Endodermal cell (in vitro differentiated cells): ENCODE data around the gene AKR1E2. TPM values are rescaled to one million over a fixed set of nuclear protein-coding genes. Genes with fewer than 3 reads are reported as not detected.

Source experiments
- DNase-seq: peaks from one replicate; pipeline ENCODE4 v3.0.0-alpha.2; 2017
- H3K27ac ChIP-seq: 2 replicates; pipeline ENCODE4 v1.5.1; 2013; ENCODE audit warnings: mild to moderate bottlenecking, low read depth, low read length, moderate library complexity
- H3K27me3 ChIP-seq: 2 replicates; pipeline ENCODE4 v1.6.1; 2013; ENCODE audit warnings: mild to moderate bottlenecking, low read length, moderate library complexity; ENCODE audit not compliant: insufficient read depth, control insufficient read depth, poor library complexity, severe bottlenecking
- H3K36me3 ChIP-seq: 2 replicates; pipeline ENCODE4 v1.7.0; 2013; ENCODE audit warnings: mild to moderate bottlenecking, low read length, moderate library complexity; ENCODE audit not compliant: control insufficient read depth, insufficient read depth
- H3K4me1 ChIP-seq: one replicate; pipeline ENCODE4 v1.7.0; 2013; ENCODE audit warnings: low read length; ENCODE audit not compliant: control insufficient read depth, insufficient read depth
- H3K4me3 ChIP-seq: 2 replicates; pipeline ENCODE4 v1.5.1; 2013; ENCODE audit warnings: mild to moderate bottlenecking, low read length, moderate library complexity
- H3K9ac ChIP-seq: 2 replicates; pipeline ENCODE4 v1.6.1; 2013; ENCODE audit warnings: mild to moderate bottlenecking, low read length, moderate library complexity; ENCODE audit not compliant: poor library complexity, severe bottlenecking; ENCODE audit errors: extremely low read depth
- H3K9me3 ChIP-seq: 2 replicates; pipeline ENCODE4 v1.6.1; 2013; ENCODE audit warnings: mild to moderate bottlenecking, low read length, moderate library complexity; ENCODE audit not compliant: control insufficient read depth
- H3K27ac Mint-ChIP-seq: 2 replicates; pipeline ENCODE4 v1.8.0; 2020; ENCODE audit warnings: mixed read lengths
- H3K27me3 Mint-ChIP-seq: 2 replicates; pipeline ENCODE4 v1.8.0; 2021; ENCODE audit warnings: mild to moderate bottlenecking, mixed read lengths; ENCODE audit not compliant: insufficient read depth
- H3K36me3 Mint-ChIP-seq: 2 replicates; pipeline ENCODE4 v1.8.0; 2020; ENCODE audit warnings: low read depth, mixed read lengths
- H3K4me1 Mint-ChIP-seq: 2 replicates; pipeline ENCODE4 v1.8.0; 2020; ENCODE audit warnings: mixed read lengths
- H3K4me3 Mint-ChIP-seq: 2 replicates; pipeline ENCODE4 v1.8.0; 2020; ENCODE audit warnings: mild to moderate bottlenecking, moderate library complexity, mixed read lengths
- H3K9me3 Mint-ChIP-seq: 2 replicates; pipeline ENCODE4 v1.8.0; 2020; ENCODE audit warnings: mild to moderate bottlenecking, mixed read lengths
- CTCF ChIP-seq: fragments of 200-600 bp; sonication (generic); conservative IDR thresholded peaks from 2 replicates; pipeline ENCODE4 v1.5.0; 2021; ENCODE audit warnings: antibody characterized with exemption, mild to moderate bottlenecking
- WGBS, 2 experiments: methylation state at CpG; one replicate each; pipeline versions ENCODE4 v1.1.5 to v1.1.7; 2013; ENCODE audit warnings: missing lambda C conversion rate in 2 of 2, mixed read lengths in 1 of 2; ENCODE audit not compliant: insufficient coverage in 1 of 2, insufficient read length in 1 of 2; 5-methylcytosine and 5-hydroxymethylcytosine counted together
- total RNA-seq, 2 donors: library from RNA; stranded (reverse); fragmentation: NEBNext Ultra II Directional in 1 of 2; extraction: Animal tissue kit (Norgen Biotek cat#: 25700) in 1 of 2; gene quantifications; 2 replicates in 1 of 2; 3 replicates in 1 of 2; pipeline ENCODE4 v1.2.1, GENCODE V29; 2021

AKR1E2 gene
- total RNA-seq, 2 donors from 2014 or later = 5.7 to 6.4 TPM

DNA sequence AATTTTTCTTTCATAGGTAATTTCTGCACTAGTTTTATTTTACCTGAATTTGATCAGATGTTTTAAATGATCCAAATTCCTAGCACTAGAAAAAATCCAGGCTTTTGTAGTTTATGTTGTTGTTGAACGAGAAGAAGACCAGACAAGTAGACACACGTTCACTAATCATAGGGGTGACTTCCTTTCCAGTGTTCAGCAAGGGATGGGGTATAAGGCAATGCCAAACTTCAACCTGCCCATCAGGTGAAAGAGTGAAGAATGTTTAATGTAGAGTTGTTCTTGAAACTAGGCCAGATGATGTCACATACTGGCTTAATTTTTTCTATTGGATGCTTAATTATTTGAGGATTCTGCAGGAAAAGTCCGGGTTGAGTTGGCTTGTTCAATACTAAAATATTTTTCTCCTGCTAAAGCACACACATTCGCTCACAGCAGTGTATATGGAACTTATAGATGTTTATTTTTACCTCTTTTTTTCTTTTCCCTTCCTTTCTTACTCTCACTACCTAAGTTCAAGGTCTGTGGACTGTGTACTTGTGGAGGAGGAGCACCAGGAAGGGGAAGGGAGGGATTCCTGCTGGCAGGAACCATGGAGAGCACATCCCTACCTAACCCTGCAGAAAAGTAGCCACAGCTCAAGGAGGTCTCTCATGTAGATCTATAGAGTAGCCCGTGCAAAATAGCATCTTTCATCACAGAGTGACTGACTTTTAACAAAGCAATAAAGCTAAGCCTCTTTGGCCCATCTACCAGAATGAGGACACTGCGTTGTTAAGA is 23.1 kb upstream of the AKR1E2 start:
- Mint-ChIP-seq H3K27ac (no peak overlapping the region), H3K9me3 (no peaks in the 10 kb centered on the region), H3K4me3 (no peak overlapping the region), H3K4me1 (peaks cover 4% of the 10 kb centered on the region), H3K36me3 (no peaks in the 10 kb centered on the region), H3K27me3 (no peaks in the 10 kb centered on the region)
- DNase-seq = no peak
- Histone ChIP-seq H3K27ac (no peak overlapping the region), H3K36me3 (no peaks in the 10 kb centered on the region), H3K9ac (no peak overlapping the region), H3K4me1 (peaks cover 3% of the 10 kb centered on the region), H3K9me3 (no peaks in the 10 kb centered on the region), H3K27me3 (no peaks in the 10 kb centered on the region), H3K4me3 (no peak overlapping the region)
- TF ChIP-seq CTCF = no peak
- 95 to 100% methylated on average over 2 to 5 of the region's 6 CpGs for WGBS, 2 experiments

- Histone ChIP-seq H3K9me3 (no peaks in the 10 kb centered on the region), H3K27me3 (no peaks in the 10 kb centered on the region), H3K4me3 (no peak overlapping the region), H3K4me1 (peaks cover 3% of the 10 kb centered on the region), H3K27ac (no peak overlapping the region), H3K36me3 (no peaks in the 10 kb centered on the region), H3K9ac (no peak overlapping the region)
- H3K36me3 Mint-ChIP-seq = no peaks in the 10 kb centered on the region
- H3K4me1 Mint-ChIP-seq = peaks cover 4% of the 10 kb centered on the region
- H3K4me3 Mint-ChIP-seq = no peak overlapping the region
- TF ChIP-seq CTCF = no peak
- H3K27me3 Mint-ChIP-seq = no peaks in the 10 kb centered on the region
- 94% methylated on average over 2 of the region's 2 CpGs; no CpG with 5 or more reads in 1 of the 2 experiments for WGBS, 2 experiments
- DNase-seq = no peak
- no peak overlapping the region for H3K27ac Mint-ChIP-seq
- H3K9me3 Mint-ChIP-seq = no peaks in the 10 kb centered on the region
Measured at GRCh38 chr10:4803822-4804221, 22.2 kb upstream of the AKR1E2 start.

DNA sequence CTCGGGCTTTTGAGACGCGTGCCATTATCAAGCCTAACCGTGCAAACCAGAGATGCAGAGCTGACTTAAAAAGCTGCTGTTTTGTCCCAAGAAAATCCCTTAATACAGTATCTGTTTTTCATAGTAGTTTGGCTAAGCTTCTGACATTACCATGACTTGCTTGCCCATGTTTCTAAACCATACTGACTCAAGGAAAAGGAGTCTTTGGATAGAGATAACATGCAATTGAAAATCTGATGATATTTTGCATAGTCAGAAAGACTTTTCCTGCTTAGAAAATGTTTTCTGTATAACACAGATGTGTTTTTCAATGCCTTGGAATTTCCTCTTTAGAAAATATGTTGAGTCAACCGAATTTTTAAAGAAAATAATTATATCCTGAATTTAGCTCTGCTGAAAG is 21.5 kb upstream of the AKR1E2 start:
- Mint-ChIP-seq H3K4me3 (no peak overlapping the region), H3K9me3 (no peaks in the 10 kb centered on the region), H3K27ac (no peak overlapping the region), H3K36me3 (no peaks in the 10 kb centered on the region), H3K27me3 (no peaks in the 10 kb centered on the region), H3K4me1 (peaks cover 4% of the 10 kb centered on the region)
- Histone ChIP-seq H3K9ac (no peak overlapping the region), H3K27ac (no peak overlapping the region), H3K4me3 (no peak overlapping the region), H3K36me3 (no peaks in the 10 kb centered on the region), H3K4me1 (peaks cover 3% of the 10 kb centered on the region), H3K27me3 (no peaks in the 10 kb centered on the region), H3K9me3 (no peaks in the 10 kb centered on the region)
- no peak for TF ChIP-seq CTCF
- WGBS, 2 experiments = 91 to 96% methylated on average over 5 of the region's 5 CpGs
- no peak for DNase-seq
